Activated naive CD8-positive, alpha-beta T cell treated with anti-CD3 and anti-CD28 coated beads, Interleukin-2, amount 10 ng/mL, durations not matched to agents 7 days and 5 days (primary cell): Measurements from ENCODE around the gene TMTC2. TPM values are rescaled to one million over a fixed set of nuclear protein-coding genes. Genes with fewer than 3 reads are reported as not detected.

ENCODE experiments used
- ATAC-seq: fragments of 150-1000 bp; cut with Tn5 transposase; one replicate; pipeline ENCODE4 v1.10.0; 2021; ENCODE audit warnings: low read depth, moderate library complexity
- POLR2A ChIA-PET: fragments of 350-600 bp; sonication (Branson Sonifier 250); formaldehyde crosslinking; loops from one replicate; lab custom pipeline; 2021; ENCODE audit warnings: antibody characterized with exemption; lab: Charles Lee
- DNase-seq: peaks from one replicate; pipeline ENCODE4 v3.0.0; 2021
- H3K27ac Mint-ChIP-seq: one replicate; pipeline ENCODE4 v1.8.0; 2022; ENCODE audit warnings: mild to moderate bottlenecking, mixed read lengths
- H3K27me3 Mint-ChIP-seq: one replicate; pipeline ENCODE4 v1.8.0; 2022; ENCODE audit warnings: mild to moderate bottlenecking, moderate library complexity, mixed read lengths
- H3K36me3 Mint-ChIP-seq: one replicate; pipeline ENCODE4 v1.8.0; 2021; ENCODE audit warnings: mild to moderate bottlenecking, mixed read lengths
- H3K4me1 Mint-ChIP-seq: one replicate; pipeline ENCODE4 v1.8.0; 2021; ENCODE audit warnings: mixed read lengths
- H3K4me3 Mint-ChIP-seq: one replicate; pipeline ENCODE4 v1.8.0; 2022; ENCODE audit warnings: mild to moderate bottlenecking, moderate library complexity, mixed read lengths
- H3K9me3 Mint-ChIP-seq: one replicate; pipeline ENCODE4 v1.8.0; 2021; ENCODE audit warnings: mixed read lengths
- total RNA-seq, 2 experiments: library from RNA; stranded (reverse); gene quantifications; one replicate each; pipeline ENCODE4 v1.2.3, GENCODE V29; 2021

The TMTC2 gene
- total RNA-seq, 2 experiments from 2014 or later, result 3.3 to 4.1 TPM

DNA sequence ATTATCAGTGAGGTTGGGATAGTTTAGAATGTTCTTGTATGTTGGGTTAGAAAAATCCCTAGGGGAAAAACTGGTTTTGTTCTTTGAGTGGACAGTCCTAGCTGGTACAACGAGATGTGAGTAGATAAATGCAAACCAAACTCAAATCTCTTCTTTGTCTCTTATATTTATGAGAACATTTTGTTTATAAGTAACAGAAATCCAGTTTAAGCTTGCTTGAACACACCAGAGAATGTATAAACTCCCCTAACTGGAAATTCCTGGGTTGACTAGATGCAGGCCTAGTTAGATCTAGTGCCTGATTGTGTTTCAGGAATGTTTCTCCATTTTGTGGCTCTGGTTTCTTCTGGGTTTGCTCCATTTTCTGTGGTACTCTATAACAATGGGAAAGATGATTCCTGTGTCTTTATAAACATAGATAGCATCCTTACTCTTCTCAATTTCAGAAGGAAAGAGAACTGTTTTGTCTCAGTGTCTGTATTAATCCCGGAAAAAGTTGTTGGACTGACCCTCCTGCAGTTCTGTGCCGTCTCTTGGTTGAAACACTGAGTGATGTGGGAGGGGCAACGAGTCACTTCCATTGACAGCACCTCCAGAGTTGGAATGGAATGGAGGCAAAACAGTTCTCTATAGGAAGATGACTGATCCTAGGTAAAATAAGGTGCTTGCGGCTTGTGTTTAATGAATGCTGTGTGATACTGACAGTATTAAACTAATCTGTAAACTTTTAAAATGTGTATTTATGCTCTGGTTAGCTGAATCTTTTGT, 244.8 kb downstream of the TMTC2 start:
- Mint-ChIP-seq H3K4me3 (no peak overlapping the region), H3K27ac (no peak overlapping the region), H3K4me1 (no peaks in the 10 kb centered on the region), H3K27me3 (no peaks in the 10 kb centered on the region), H3K36me3 (no peaks in the 10 kb centered on the region), H3K9me3 (no peaks in the 10 kb centered on the region)
- ATAC-seq (no peak), DNase-seq (no peak)
- POLR2A ChIA-PET, result no interaction called here

DNA sequence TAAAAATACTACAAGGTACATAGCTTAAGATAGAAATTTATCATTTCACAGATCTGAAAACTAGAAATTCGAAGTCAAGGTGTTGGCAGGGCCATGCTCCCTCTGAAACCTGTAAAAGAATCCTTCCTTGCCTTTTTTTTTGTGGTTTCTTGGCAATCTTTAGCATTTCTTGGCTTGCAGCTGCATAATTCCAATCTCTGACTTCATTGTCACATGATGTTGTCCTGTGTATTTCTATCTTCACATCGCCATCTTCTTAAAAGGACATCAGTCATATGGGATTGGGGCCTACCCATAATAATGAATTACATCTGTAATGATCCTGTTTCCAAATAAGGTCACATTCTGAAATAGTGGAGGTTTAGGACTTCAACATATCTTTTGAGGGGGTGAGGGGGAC, 250.4 kb downstream of the TMTC2 start:
- POLR2A ChIA-PET, result no interaction called here
- ATAC-seq (no peak), DNase-seq (no peak)
- Mint-ChIP-seq H3K27me3 (no peaks in the 10 kb centered on the region), H3K4me1 (no peaks in the 10 kb centered on the region), H3K36me3 (no peaks in the 10 kb centered on the region), H3K4me3 (no peak overlapping the region), H3K9me3 (no peaks in the 10 kb centered on the region), H3K27ac (no peak overlapping the region)

DNA sequence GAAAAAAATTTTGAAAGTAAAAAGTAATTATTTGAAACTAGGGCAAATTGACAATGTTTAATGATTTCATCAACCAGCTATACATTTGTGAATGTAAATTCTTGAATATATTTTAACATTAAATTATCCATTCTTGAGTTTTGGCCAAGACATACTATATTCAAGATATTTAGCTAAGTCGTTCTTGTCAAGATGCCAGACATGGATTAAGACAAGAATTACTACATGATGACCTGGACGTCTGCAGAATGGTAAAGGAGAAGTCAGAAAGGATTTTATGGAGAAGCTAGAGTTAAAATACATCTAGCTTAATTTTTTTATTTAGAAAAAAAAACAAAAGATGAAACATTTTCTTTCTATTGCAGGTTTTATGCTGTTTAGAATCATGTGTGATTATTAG, 255.8 kb downstream of the TMTC2 start:
- Mint-ChIP-seq H3K27ac (no peak overlapping the region), H3K4me1 (no peaks in the 10 kb centered on the region), H3K9me3 (no peaks in the 10 kb centered on the region), H3K36me3 (no peaks in the 10 kb centered on the region), H3K4me3 (no peak overlapping the region), H3K27me3 (no peaks in the 10 kb centered on the region)
- DNase-seq (no peak), ATAC-seq (no peak)
- POLR2A ChIA-PET, result no interaction called here

DNA sequence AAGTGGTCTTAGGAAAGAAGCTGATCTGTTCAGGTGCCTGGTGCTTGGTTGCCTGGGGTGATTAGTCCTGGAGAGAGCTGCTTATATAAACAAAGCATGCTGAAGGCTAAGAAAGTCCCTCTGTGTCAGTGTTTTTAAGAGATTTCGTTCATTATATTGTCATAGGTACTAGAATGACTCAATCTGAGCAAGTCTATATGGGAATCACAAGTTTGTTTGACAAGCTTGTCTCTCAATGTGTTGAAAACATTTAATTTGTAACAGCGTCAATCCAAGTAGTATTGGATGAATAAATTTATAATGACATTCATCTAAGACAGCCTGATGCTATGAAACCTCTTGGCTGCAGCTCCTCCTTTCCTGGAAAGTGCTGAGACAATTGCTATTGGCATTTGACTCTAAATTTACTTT, 256.3 kb downstream of the TMTC2 start:
- ATAC-seq (no peak), DNase-seq (no peak)
- POLR2A ChIA-PET, result no interaction called here
- no peaks in the 10 kb centered on the region for H3K9me3 Mint-ChIP-seq
- H3K27ac Mint-ChIP-seq, result no peak overlapping the region
- no peak overlapping the region for H3K4me3 Mint-ChIP-seq
- no peaks in the 10 kb centered on the region for H3K27me3 Mint-ChIP-seq
- no peaks in the 10 kb centered on the region for H3K4me1 Mint-ChIP-seq
- no peaks in the 10 kb centered on the region for H3K36me3 Mint-ChIP-seq

DNA sequence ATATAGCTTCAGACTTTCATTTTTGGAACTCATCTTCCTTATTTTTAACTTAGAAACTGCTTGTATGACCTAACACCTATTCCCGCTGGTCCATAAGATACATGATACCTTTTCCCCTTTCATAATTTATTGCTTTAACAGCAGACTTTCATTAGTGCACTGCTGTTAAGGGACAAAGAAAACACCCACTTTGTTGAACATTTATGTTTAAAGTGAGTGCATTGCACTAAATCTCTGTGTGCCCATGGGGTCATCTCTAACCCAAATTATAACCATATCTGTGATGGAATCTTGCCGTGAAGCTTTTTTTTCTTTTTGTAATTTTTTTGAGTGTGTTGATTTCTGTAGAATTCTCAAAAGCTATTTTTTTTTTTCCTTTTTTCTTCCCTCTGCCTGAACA, 261.8 kb downstream of the TMTC2 start:
- Mint-ChIP-seq H3K36me3 (no peaks in the 10 kb centered on the region), H3K4me3 (no peak overlapping the region), H3K27me3 (no peaks in the 10 kb centered on the region), H3K9me3 (no peaks in the 10 kb centered on the region), H3K27ac (no peak overlapping the region), H3K4me1 (no peaks in the 10 kb centered on the region)
- POLR2A ChIA-PET, result no interaction called here
- DNase-seq (no peak), ATAC-seq (no peak)

DNA sequence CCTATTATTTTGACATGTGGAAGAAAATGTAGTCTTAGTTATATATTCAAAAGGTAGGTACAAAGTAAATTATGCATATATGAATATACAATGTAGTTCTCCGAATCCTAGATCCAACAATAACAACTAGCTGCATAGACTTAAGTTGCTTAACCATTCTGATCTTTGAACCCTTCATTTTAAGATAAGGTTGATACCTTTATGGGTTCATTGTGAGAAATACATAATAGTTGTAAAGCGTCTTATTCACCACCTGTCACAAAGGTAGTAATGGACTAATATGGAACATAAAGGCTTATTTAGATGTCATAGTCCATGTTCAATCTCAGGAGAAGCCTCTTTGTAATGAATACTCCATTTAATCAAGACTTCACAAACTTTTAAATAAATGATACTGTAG, 263.6 kb downstream of the TMTC2 start:
- Mint-ChIP-seq H3K27ac (no peak overlapping the region), H3K4me3 (no peak overlapping the region), H3K4me1 (no peaks in the 10 kb centered on the region), H3K27me3 (no peaks in the 10 kb centered on the region), H3K36me3 (no peaks in the 10 kb centered on the region), H3K9me3 (no peaks in the 10 kb centered on the region)
- ATAC-seq (no peak), DNase-seq (no peak)
- POLR2A ChIA-PET, result no interaction called here

DNA sequence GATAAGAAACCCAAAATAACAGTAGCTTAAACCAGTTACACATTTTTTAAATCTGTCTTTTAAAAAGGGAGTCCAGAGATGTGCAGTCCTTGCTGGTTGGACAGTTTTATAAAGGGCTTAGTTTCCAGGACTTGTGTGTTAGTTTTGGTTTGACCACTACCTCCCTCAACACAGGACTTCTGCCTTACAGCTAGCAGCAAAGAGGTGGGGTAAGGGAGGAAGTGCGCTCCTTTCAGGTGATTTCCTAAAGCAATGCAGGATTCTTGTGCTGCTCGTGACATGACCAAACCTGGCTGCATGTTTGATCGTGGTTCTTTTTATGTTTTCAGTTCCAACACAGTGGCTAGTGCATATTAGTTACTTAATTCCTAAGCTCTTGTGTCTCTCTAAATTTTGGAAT, 266.2 kb downstream of the TMTC2 start:
- no peaks in the 10 kb centered on the region for H3K4me1 Mint-ChIP-seq
- no peaks in the 10 kb centered on the region for H3K27me3 Mint-ChIP-seq
- H3K27ac Mint-ChIP-seq, result no peak overlapping the region
- no peaks in the 10 kb centered on the region for H3K9me3 Mint-ChIP-seq
- DNase-seq, result no peak
- POLR2A ChIA-PET, result no interaction called here
- H3K4me3 Mint-ChIP-seq, result no peak overlapping the region
- no peaks in the 10 kb centered on the region for H3K36me3 Mint-ChIP-seq
- no peak for ATAC-seq

DNA sequence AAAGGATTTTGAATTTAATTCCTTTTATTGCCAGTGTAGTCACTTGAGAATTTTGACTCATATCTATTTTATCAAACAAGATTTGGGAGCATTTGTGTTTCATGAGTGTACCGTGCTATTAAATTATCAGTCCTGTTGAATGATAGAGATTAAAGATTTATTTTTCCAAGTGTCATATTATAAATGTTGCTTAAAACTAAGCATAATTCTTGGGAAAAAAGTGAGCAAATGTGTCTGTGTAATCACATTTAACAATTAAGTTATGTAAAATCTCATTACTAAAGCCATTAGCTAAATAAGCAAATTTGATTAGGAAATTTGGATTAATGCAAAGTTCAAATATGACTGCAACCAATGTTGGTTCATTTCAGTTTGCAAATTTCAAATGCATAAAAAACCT, 266.7 kb downstream of the TMTC2 start:
- no peak for ATAC-seq

DNA sequence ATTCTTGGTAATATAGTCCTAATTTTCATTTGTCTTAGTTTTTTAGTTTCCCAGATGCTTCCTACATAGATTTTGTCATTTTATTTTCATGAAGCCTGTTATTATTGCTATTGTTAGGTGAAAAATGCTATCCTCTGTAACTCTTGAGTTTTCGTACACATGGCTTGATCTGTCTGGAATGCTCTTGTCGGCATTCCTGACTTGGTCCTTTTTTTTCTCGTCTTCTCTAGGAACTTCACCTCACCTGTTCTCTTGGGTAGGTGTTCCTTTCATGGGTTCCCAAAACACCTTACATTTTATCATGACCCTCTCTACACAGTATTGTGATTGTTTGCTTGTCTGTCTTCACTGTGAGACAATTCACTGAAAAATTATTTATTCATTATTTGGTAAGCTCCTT, 267.4 kb downstream of the TMTC2 start:
- Mint-ChIP-seq H3K9me3 (no peaks in the 10 kb centered on the region), H3K4me1 (no peaks in the 10 kb centered on the region), H3K27me3 (no peaks in the 10 kb centered on the region), H3K4me3 (no peak overlapping the region), H3K27ac (no peak overlapping the region), H3K36me3 (no peaks in the 10 kb centered on the region)
- POLR2A ChIA-PET, result no interaction called here
- ATAC-seq (no peak), DNase-seq (no peak)

More for the DNA sequence above, 266.7 kb downstream of the TMTC2 start:
- no peaks in the 10 kb centered on the region for H3K9me3 Mint-ChIP-seq
- DNase-seq, result no peak
- no peak overlapping the region for H3K27ac Mint-ChIP-seq
- no peak overlapping the region for H3K4me3 Mint-ChIP-seq
- no peaks in the 10 kb centered on the region for H3K36me3 Mint-ChIP-seq
- H3K4me1 Mint-ChIP-seq, result no peaks in the 10 kb centered on the region
- POLR2A ChIA-PET, result no interaction called here
- H3K27me3 Mint-ChIP-seq, result no peaks in the 10 kb centered on the region

DNA sequence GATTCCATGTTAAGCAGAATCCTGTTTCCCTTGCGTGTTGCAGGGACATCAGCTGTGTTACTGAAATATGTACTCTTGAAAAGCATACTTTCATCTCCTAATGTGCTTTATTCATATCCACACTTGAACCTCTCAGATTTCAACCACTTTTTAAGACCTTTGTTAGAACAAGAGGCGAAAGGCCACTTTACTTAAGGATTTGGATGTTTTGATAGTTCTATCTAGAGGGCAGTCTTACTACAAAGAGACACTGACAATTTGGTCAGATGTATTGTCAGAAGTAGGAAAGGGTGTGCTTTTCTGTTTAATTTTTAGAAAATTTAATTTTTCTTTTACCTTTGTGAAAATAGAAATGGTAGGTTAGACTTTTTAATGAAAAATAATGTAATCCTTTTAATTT, 267.9 kb downstream of the TMTC2 start:
- DNase-seq (no peak), ATAC-seq (no peak)
- Mint-ChIP-seq H3K9me3 (no peaks in the 10 kb centered on the region), H3K36me3 (no peaks in the 10 kb centered on the region), H3K27me3 (no peaks in the 10 kb centered on the region), H3K27ac (no peak overlapping the region), H3K4me1 (no peaks in the 10 kb centered on the region), H3K4me3 (no peak overlapping the region)
- POLR2A ChIA-PET, result no interaction called here

DNA sequence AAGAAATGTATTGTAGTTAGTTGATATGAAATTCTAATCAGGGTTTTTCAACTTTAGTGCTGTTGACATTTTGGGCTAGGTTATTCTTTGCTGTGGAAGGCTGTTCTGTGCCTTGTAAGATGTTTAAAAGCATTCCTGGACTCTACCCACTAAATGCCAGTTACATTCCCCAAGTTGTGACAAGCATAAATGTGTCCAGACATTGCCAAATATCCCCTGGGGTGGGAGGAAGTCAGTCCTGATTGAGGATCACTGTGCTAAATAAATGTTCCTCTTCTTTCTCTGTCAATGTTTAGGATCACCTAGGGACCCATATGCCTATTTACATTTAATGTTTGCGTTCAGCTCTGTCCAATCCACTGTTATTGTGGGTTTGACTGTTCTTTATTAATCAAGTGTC, 268.3 kb downstream of the TMTC2 start:
- DNase-seq (no peak), ATAC-seq (no peak)
- no peak overlapping the region for H3K4me3 Mint-ChIP-seq
- no peaks in the 10 kb centered on the region for H3K36me3 Mint-ChIP-seq
- no peak overlapping the region for H3K27ac Mint-ChIP-seq
- H3K27me3 Mint-ChIP-seq, result no peaks in the 10 kb centered on the region
- H3K9me3 Mint-ChIP-seq, result no peaks in the 10 kb centered on the region
- POLR2A ChIA-PET, result no interaction called here
- no peaks in the 10 kb centered on the region for H3K4me1 Mint-ChIP-seq

DNA sequence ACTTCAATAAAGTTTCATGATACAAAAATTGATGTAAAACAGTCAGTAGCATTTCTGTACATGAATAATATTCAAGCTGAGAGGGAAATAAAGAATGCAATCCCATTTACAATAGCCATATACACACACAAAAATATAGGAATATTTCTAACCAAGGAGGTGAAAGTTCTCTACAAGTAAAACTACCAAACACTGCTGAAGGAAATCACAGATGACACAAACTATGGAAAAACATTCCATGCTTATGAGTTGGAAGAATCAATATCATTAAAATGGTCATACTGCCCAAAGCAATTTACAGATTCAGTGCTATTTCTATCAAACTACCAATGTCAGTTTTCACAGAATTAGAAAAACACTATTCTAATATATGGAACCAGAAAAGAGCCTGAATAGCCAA, 272.3 kb downstream of the TMTC2 start:
- POLR2A ChIA-PET, result no interaction called here
- H3K36me3 Mint-ChIP-seq, result no peaks in the 10 kb centered on the region

DNA sequence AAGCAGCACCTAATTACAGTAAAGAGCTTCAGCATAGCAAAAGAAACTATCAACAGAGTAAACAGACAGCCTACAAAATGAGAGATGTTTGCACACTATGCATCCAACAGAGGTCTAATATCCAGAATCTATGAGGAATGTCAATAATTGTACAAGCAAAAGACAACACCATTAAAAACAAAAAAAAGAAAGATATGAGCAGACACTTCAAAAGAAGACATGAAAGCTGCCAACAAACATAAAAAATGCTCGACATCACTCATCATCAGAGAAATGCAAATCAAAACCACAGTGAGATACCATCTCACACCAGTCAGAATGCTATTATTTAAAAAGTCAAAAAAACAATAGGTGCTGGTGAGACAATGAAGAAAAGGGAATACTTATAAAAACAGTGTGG, 273.1 kb downstream of the TMTC2 start:
- Mint-ChIP-seq H3K4me1 (no peaks in the 10 kb centered on the region), H3K27me3 (no peaks in the 10 kb centered on the region), H3K4me3 (no peak overlapping the region), H3K27ac (no peak overlapping the region), H3K36me3 (no peaks in the 10 kb centered on the region), H3K9me3 (no peaks in the 10 kb centered on the region)
- ATAC-seq (no peak), DNase-seq (no peak)
- POLR2A ChIA-PET, result no interaction called here

More for the DNA sequence above, 272.3 kb downstream of the TMTC2 start:
- Mint-ChIP-seq H3K27ac (no peak overlapping the region), H3K9me3 (no peaks in the 10 kb centered on the region), H3K27me3 (no peaks in the 10 kb centered on the region), H3K4me1 (no peaks in the 10 kb centered on the region), H3K4me3 (no peak overlapping the region)
- no peak for DNase-seq
- ATAC-seq, result no peak

DNA sequence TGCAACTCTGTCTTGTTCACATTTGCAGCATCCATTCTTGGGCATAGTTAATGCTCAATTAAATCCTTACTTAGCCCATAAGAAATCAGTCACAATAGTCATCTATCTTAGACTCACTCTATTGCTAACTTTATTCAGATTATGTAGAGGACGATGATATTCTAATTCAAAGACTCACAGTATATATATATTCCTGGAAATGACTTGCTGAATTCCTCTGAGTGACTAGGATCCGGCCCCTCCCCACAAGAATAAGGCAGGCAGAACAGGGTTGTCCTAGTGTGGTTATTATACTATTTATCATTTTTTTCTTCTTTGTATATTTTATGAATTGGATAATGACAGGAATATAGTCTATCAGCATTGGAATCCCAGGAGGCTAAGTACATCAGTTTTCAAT, 275.1 kb downstream of the TMTC2 start:
- no peaks in the 10 kb centered on the region for H3K9me3 Mint-ChIP-seq
- no peaks in the 10 kb centered on the region for H3K36me3 Mint-ChIP-seq
- DNase-seq, result no peak
- H3K4me3 Mint-ChIP-seq, result no peak overlapping the region
- no peak for ATAC-seq
- H3K4me1 Mint-ChIP-seq, result no peaks in the 10 kb centered on the region
- H3K27ac Mint-ChIP-seq, result no peak overlapping the region
- POLR2A ChIA-PET, result no interaction called here
- H3K27me3 Mint-ChIP-seq, result no peaks in the 10 kb centered on the region

DNA sequence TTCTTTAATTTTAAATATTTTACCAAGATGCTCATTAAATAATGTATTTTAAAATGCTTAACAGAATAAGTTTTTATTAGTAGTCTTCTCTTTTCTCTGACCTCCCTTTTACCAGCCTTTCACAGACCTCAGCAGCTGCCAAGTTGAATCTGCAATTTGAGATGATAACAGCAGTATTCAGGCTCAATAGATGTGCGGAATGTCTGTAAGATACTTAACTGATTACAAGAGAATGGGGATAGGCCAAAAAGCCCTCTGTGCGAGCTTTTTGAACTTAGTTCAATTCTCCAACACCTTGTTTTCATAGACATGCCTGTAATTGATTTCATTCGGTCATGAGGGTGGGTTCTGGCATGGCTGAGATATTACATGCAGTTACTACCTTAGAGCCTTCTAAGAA, 277.2 kb downstream of the TMTC2 start:
- H3K4me1 Mint-ChIP-seq, result no peaks in the 10 kb centered on the region
- DNase-seq (no peak), ATAC-seq (no peak)
- no peak overlapping the region for H3K27ac Mint-ChIP-seq
- POLR2A ChIA-PET, result no interaction called here
- H3K4me3 Mint-ChIP-seq, result no peak overlapping the region
- H3K36me3 Mint-ChIP-seq, result no peaks in the 10 kb centered on the region
- no peaks in the 10 kb centered on the region for H3K9me3 Mint-ChIP-seq
- no peaks in the 10 kb centered on the region for H3K27me3 Mint-ChIP-seq
